MM.1S (cell line): ENCODE results near the gene FIBP.

Experiments
- DNase-seq: peaks from one replicate; pipeline ENCODE4 v3.0.0-alpha.2; 2015
- H2AFZ ChIP-seq: fragments of 300-600 bp; sonication (generic); 2 replicates; pipeline ENCODE4 v1.6.0; 2016; ENCODE audit warnings: antibody characterized with exemption, low read length
- H3F3A ChIP-seq: fragments of 300-600 bp; sonication (generic); 2 replicates; pipeline ENCODE4 v1.6.1; 2016; ENCODE audit warnings: mild to moderate bottlenecking, antibody characterized with exemption, low read length, moderate library complexity, mixed read lengths; ENCODE audit not compliant: insufficient read depth
- H3K27ac ChIP-seq: fragments of 300-600 bp; sonication (generic); 2 replicates; pipeline ENCODE4 v1.5.1; 2016; ENCODE audit warnings: mild to moderate bottlenecking, low read length
- H3K27me3 ChIP-seq: fragments of 300-600 bp; sonication (generic); replicated peaks from 2 replicates; pipeline ENCODE4 v1.6.0; 2016; ENCODE audit warnings: low read length; ENCODE audit not compliant: insufficient read depth
- H3K36me3 ChIP-seq: fragments of 300-600 bp; sonication (generic); replicated peaks from 2 replicates; pipeline ENCODE4 v1.6.1; 2016; ENCODE audit warnings: mild to moderate bottlenecking, low read length, mixed read lengths; ENCODE audit not compliant: insufficient read depth
- H3K4me1 ChIP-seq: fragments of 300-600 bp; sonication (generic); 2 replicates; pipeline ENCODE4 v1.6.1; 2016; ENCODE audit warnings: low read length, mixed read lengths
- H3K4me2 ChIP-seq: fragments of 300-600 bp; sonication (generic); 2 replicates; pipeline ENCODE4 v1.6.0; 2016; ENCODE audit warnings: low read depth, low read length
- H3K4me3 ChIP-seq: fragments of 300-600 bp; sonication (generic); 2 replicates; pipeline ENCODE4 v1.5.1; 2016; ENCODE audit warnings: low read length, mixed read lengths
- H3K79me2 ChIP-seq: fragments of 300-600 bp; sonication (generic); 2 replicates; pipeline ENCODE4 v1.6.1; 2016; ENCODE audit warnings: mixed run types, low read length, mixed read lengths
- H3K9ac ChIP-seq: fragments of 300-600 bp; sonication (generic); 2 replicates; pipeline ENCODE4 v1.6.1; 2016; ENCODE audit warnings: low read length, mixed read lengths
- H3K9me2 ChIP-seq: fragments of 300-600 bp; sonication (generic); replicated peaks from 2 replicates; pipeline ENCODE4 v1.6.1; 2016; ENCODE audit warnings: mild to moderate bottlenecking, low read length, mixed read lengths; ENCODE audit not compliant: insufficient read depth
- H3K9me3 ChIP-seq: fragments of 300-600 bp; sonication (generic); replicated peaks from 2 replicates; pipeline ENCODE4 v1.6.1; 2016; ENCODE audit warnings: mild to moderate bottlenecking, low read length, mixed read lengths; ENCODE audit not compliant: insufficient read depth
- H4K20me1 ChIP-seq: fragments of 300-600 bp; sonication (generic); 2 replicates; pipeline ENCODE4 v1.6.1; 2016; ENCODE audit warnings: mild to moderate bottlenecking, low read length, moderate library complexity, mixed read lengths; ENCODE audit not compliant: insufficient read depth
- EZH2 ChIP-seq: fragments of 300-600 bp; sonication (generic); optimal IDR thresholded peaks from 2 replicates; pipeline ENCODE3; 2017; ENCODE audit warnings: low read depth, mild to moderate bottlenecking, antibody characterized with exemption, low read length, mixed read lengths
- EZH2phosphoT487 ChIP-seq: fragments of 300-600 bp; sonication (generic); IDR thresholded peaks from 2 replicates; pipeline ENCODE4 v1.6.1; 2018; ENCODE audit warnings: antibody characterized with exemption, low read length
- TF ChIP-seq, protein P1 (sequence below): fragments of 300-600 bp; sonication (generic); IDR thresholded peaks from 2 replicates; pipeline ENCODE4 v1.5.1; 2016; ENCODE audit warnings: antibody characterized with exemption, low read length, mixed read lengths

Gene FIBP

DNA sequence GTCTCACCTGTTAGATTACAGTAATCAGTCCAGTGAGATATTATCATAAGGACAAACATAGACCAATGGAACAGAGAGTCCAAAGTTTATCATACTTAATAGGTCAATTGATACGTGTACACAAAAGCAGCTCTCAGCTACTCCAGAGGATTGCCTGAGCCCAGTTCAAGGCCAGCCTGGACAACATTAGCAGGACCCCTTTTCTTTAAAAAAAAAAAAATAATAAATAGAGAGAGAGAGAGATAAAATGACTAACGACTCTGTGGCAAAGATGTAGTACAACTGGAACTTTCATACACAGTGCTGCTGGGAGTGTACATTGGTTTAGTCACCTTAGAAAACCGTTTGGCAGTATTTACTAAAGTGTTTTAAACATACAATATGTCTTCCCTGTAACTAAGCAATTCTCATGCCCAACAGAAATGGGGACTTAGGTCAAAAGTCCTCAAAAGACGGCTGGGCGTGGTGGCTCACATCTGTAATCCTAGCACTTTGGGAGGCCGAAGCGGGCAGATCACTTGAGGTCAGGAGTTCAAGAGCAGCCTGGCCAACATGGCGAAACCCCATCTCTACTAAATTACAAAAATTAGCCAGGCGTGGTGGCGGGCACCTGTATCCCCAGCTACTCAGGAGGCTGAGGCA lies 43.9 kb downstream of the FIBP start:
- no peaks in the 10 kb centered on the region for H3K4me1 ChIP-seq
- no peaks in the 10 kb centered on the region for H4K20me1 ChIP-seq
- H3K9me3 ChIP-seq = no peaks in the 10 kb centered on the region
- H3K4me2 ChIP-seq = no peak overlapping the region
- no peaks in the 10 kb centered on the region for H3K27me3 ChIP-seq
- no peak for DNase-seq
- no peak overlapping the region for H3K4me3 ChIP-seq
- H3K36me3 ChIP-seq = no peaks in the 10 kb centered on the region
- H3K9ac ChIP-seq = no peak overlapping the region
- H3K9me2 ChIP-seq = no peaks in the 10 kb centered on the region
- no peak overlapping the region for H2AFZ ChIP-seq
- H3K79me2 ChIP-seq = no peaks in the 10 kb centered on the region
- no peaks in the 10 kb centered on the region for H3F3A ChIP-seq
- TF ChIP-seq EZH2 = no peak
- no peak for TF ChIP-seq EZH2phosphoT487
- TF ChIP-seq, protein P1, sequence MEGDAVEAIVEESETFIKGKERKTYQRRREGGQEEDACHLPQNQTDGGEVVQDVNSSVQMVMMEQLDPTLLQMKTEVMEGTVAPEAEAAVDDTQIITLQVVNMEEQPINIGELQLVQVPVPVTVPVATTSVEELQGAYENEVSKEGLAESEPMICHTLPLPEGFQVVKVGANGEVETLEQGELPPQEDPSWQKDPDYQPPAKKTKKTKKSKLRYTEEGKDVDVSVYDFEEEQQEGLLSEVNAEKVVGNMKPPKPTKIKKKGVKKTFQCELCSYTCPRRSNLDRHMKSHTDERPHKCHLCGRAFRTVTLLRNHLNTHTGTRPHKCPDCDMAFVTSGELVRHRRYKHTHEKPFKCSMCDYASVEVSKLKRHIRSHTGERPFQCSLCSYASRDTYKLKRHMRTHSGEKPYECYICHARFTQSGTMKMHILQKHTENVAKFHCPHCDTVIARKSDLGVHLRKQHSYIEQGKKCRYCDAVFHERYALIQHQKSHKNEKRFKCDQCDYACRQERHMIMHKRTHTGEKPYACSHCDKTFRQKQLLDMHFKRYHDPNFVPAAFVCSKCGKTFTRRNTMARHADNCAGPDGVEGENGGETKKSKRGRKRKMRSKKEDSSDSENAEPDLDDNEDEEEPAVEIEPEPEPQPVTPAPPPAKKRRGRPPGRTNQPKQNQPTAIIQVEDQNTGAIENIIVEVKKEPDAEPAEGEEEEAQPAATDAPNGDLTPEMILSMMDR = no peak
- H3K27ac ChIP-seq = no peak overlapping the region

DNA sequence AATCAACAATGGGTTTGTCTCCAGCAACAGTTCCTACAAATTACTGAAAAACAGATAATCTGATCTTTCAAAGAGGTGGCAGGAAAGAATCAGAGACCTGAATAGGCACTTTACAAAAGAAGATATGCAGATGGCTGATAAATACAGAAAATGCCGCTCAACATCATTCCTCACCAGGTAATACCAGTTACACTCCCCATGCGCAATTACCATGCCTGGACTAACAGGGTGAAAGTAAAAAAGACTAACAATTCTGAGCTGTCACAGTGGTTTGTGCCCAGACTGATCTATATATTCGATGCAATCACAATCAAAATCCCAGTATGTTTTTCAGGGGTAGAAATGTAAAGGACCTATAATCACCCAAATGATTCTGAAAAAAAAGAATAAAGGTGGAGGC lies 44.5 kb downstream of the FIBP start:
- no peaks in the 10 kb centered on the region for H4K20me1 ChIP-seq
- TF ChIP-seq, protein P1 = no peak
- TF ChIP-seq EZH2phosphoT487 = no peak
- TF ChIP-seq EZH2 = no peak
- H3K4me3 ChIP-seq = no peak overlapping the region
- H3K36me3 ChIP-seq = no peaks in the 10 kb centered on the region
- H3K4me2 ChIP-seq = no peak overlapping the region
- H3K79me2 ChIP-seq = no peaks in the 10 kb centered on the region
- no peaks in the 10 kb centered on the region for H3K9me2 ChIP-seq
- no peaks in the 10 kb centered on the region for H3F3A ChIP-seq
- H3K4me1 ChIP-seq = no peaks in the 10 kb centered on the region
- H3K9ac ChIP-seq = no peak overlapping the region
- DNase-seq = no peak
- no peaks in the 10 kb centered on the region for H3K27me3 ChIP-seq
- H3K27ac ChIP-seq = no peak overlapping the region
- no peak overlapping the region for H2AFZ ChIP-seq
- no peaks in the 10 kb centered on the region for H3K9me3 ChIP-seq

DNA sequence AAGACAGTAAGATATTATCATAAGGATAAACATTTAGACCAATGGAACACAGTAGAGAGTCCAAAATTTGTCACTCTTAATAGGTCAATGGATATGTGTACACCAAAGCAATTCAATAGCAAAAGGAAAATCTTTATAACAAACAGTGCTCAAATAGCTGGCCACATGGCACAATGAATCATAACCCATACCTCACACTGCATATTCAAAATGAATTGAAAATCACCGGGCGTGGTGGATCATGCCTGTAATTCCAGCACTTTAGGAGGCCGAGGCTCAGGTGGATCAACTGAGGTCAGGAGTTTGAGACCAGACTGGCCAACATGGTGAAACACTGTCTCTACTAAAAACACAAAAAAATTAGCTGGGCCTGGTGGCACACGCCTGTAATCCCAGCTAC lies 46.1 kb downstream of the FIBP start:
- Histone ChIP-seq H4K20me1 (no peaks in the 10 kb centered on the region), H3K4me2 (no peak overlapping the region), H3K27me3 (no peaks in the 10 kb centered on the region), H3K27ac (no peak overlapping the region), H3K9me3 (no peaks in the 10 kb centered on the region), H3K9ac (no peak overlapping the region), H3K79me2 (no peaks in the 10 kb centered on the region), H3K36me3 (no peaks in the 10 kb centered on the region), H2AFZ (no peak overlapping the region), H3F3A (no peaks in the 10 kb centered on the region), H3K4me3 (no peak overlapping the region), H3K9me2 (no peaks in the 10 kb centered on the region), H3K4me1 (no peaks in the 10 kb centered on the region)
- DNase-seq = no peak
- TF ChIP-seq, protein P1 = no peak
- TF ChIP-seq EZH2phosphoT487 (no peak), EZH2 (no peak)
